Measurements from ENCODE around the gene CHRNA5.

Gene CHRNA5

DNA sequence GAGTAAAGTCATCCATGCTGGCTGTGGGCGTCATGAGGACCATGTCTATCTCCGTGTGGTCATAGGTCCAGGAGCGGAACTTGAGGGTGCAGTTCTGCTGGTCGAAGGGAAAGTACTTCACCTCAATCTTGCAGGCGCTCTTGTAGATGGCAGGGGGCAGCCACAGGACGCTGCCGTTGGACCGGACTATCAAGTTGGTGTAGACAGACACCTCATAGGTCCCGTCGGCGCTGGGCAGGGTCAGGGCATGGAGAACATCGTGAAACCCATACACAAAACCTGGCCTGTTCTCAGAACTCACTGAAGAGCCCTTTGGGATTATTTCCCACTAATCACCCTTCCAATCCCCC lies 64.4 kb downstream of the CHRNA5 start:
- Mint-ChIP-seq H3K27ac (no peak overlapping the region), H3K4me1 (ENCODE audit: low read depth) (no peaks in the 10 kb centered on the region), H3K36me3 (ENCODE audit: low read depth) (no peaks in the 10 kb centered on the region), H3K9me3 (no peaks in the 10 kb centered on the region), H3K4me3 (no peak overlapping the region), H3K27me3 (ENCODE audit: low read depth) (peaks cover 10% of the 10 kb centered on the region)
- no peak for DNase-seq (ENCODE audit: low spot score)

DNA sequence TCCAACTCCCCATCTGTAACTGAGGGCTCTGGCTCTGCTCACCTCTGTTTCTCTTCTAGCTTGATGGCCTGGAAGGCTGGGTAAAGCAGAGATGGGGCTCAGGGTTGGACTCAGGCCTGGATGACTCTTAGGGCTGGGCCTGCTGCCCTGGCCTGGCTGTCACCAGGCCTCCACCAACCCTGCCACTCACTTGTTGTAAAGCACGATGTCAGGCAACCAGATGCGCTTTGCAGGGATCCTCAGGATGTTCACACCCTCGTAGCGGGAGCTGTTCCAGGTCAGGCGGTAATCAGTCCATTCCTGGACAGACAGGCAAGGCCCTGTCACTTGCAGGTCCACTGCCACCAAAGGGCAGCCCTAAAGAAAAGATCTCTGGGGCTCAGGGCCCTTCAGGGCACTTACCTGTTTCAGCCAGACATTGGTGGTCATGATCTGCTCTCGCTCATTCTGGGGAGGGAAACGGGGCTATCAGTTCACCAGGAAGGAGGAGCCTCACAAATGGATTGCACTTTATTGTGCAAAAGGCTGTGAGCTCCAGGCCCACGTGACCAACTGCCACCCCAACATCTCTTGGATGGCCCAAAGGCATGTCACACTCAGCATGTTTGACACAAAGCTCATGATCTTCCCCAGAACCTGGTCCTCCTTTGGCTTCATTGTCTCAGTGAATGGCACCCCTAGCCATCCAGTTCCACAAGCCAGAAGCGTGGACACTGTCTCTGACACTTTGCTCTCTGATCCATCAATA lies 65.7 kb downstream of the CHRNA5 start:
- Mint-ChIP-seq H3K4me1 (ENCODE audit: low read depth) (no peaks in the 10 kb centered on the region), H3K27ac (no peak overlapping the region), H3K36me3 (ENCODE audit: low read depth) (no peaks in the 10 kb centered on the region), H3K9me3 (no peaks in the 10 kb centered on the region), H3K4me3 (no peak overlapping the region), H3K27me3 (ENCODE audit: low read depth) (peaks cover 10% of the 10 kb centered on the region)
- no peak for DNase-seq (ENCODE audit: low spot score)

DNA sequence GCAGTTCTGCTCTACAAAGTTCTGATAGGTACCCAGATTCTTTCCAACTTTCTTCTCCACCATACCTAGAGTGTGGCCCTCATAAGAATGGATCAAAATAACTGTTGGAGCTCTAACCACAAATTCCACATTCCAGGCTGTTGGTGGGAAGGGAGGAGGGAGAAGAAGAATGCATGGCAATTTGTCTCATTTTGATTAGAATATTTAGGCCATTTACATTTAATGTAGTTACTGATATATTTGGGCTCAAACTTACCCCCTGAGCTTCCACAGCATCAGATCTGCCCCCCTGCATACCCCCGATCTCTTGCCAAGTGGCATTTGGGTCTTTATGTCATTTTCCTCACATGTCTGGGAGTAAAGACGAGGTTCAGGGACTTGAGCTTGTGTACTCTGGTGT lies 68.0 kb downstream of the CHRNA5 start:
- no peaks in the 10 kb centered on the region for H3K4me1 Mint-ChIP-seq (ENCODE audit: low read depth)
- H3K9me3 Mint-ChIP-seq: no peaks in the 10 kb centered on the region
- peaks cover 4% of the 10 kb centered on the region for H3K27me3 Mint-ChIP-seq (ENCODE audit: low read depth)
- H3K27ac Mint-ChIP-seq: no peak overlapping the region
- no peaks in the 10 kb centered on the region for H3K36me3 Mint-ChIP-seq (ENCODE audit: low read depth)
- no peak overlapping the region for H3K4me3 Mint-ChIP-seq
- DNase-seq (ENCODE audit: low spot score): no peak

DNA sequence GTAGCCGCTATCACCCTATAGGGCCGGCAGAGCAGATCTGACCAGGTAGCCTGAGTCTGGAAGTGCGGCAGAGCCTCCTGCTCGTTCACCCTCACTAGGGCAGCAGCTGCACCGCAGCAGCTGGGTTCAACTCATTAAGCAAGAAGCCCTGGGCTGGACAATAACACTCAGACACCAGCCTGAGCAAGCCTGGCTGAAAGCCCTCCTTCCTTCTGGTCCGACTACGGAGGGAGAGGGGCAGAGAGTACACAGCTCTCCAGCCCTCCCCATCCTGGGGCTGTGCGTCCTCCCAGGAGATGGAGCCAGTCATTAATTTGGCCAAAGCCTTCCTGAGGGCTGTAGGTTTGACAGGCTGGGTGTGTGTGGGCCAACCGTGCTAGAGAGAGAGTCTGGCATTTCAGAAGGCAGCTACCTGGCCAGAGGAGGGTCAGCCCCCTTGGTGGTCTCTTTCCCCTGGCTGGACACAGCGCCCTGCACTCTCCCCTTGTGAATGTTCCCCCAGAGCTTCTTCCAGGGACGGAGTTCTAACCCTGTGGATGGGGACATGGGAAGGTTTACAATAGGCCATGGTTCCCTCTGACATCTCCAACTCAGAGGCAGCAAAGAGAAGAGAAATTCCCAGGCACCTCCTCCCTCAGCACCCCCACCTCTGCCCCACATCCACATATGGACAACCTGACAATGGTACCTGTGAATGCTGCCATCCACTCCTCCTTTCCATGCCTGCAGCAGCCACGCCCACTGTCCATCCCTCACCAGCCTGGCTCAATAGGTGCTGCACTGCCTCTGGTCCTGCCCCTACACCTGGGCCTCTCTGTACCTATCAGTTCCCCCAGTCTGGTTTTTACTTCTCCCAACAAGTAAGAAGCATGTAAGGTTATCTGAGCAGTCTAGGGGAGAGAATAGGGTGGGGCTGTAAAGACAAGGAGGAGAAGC lies 69.2 kb downstream of the CHRNA5 start:
- Mint-ChIP-seq H3K27me3 (ENCODE audit: low read depth) (peaks cover 8% of the 10 kb centered on the region), H3K27ac (no peak overlapping the region), H3K4me1 (ENCODE audit: low read depth) (no peaks in the 10 kb centered on the region), H3K9me3 (no peaks in the 10 kb centered on the region), H3K36me3 (ENCODE audit: low read depth) (no peaks in the 10 kb centered on the region), H3K4me3 (no peak overlapping the region)
- no peak for DNase-seq (ENCODE audit: low spot score)

DNA sequence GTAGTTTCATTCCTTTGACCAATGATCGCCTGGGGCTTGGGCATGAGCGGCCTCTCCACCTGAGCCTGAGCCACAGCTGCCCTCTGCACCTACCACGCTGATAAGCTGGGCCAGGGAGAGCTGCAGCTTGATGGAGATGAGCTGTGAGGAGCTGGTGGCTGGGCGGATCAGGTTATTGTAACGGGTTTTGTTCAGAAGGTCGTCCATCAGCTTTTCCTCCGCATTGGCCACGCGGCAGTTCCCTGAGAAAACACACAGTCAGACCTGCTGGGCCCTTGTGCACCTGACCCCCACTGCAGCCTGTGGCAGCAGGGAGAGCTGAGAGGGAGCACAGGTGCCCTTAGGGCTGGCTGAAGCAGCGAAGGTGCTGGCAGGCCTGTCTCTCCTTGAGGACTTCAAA lies 70.0 kb downstream of the CHRNA5 start:
- Mint-ChIP-seq H3K27me3 (ENCODE audit: low read depth) (peaks cover 13% of the 10 kb centered on the region), H3K4me3 (no peak overlapping the region), H3K4me1 (ENCODE audit: low read depth) (no peaks in the 10 kb centered on the region), H3K27ac (no peak overlapping the region), H3K9me3 (no peaks in the 10 kb centered on the region), H3K36me3 (ENCODE audit: low read depth) (no peaks in the 10 kb centered on the region)
- no peak for DNase-seq (ENCODE audit: low spot score)

DNA sequence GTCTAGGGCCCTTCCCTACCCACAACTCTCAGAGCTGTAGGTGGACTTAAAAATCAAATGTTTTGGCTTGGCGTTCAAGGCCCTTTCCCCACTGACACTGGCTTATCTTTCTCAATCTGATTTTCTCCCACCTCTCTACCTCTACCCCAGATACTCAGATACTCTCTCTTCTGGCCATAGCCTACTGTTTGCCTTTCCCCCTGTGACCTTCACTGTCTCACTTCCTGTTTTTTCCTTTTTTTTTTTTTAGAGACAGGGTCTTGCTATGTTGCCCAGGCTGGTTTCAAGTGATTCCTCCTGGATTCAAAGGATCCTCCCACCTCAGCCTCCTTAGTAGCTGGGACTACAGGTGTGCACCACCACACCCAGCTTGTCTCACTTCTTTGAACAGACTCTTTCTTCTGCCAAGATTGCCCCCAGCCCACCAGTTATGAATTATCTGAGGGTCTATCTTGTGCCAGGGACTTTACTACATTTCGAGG lies 71.1 kb downstream of the CHRNA5 start:
- Mint-ChIP-seq H3K27me3 (ENCODE audit: low read depth) (peaks cover 15% of the 10 kb centered on the region), H3K4me1 (ENCODE audit: low read depth) (peaks cover 3% of the 10 kb centered on the region), H3K4me3 (no peak overlapping the region), H3K36me3 (ENCODE audit: low read depth) (no peaks in the 10 kb centered on the region), H3K27ac (no peak overlapping the region), H3K9me3 (no peaks in the 10 kb centered on the region)
- no peak for DNase-seq (ENCODE audit: low spot score)

DNA sequence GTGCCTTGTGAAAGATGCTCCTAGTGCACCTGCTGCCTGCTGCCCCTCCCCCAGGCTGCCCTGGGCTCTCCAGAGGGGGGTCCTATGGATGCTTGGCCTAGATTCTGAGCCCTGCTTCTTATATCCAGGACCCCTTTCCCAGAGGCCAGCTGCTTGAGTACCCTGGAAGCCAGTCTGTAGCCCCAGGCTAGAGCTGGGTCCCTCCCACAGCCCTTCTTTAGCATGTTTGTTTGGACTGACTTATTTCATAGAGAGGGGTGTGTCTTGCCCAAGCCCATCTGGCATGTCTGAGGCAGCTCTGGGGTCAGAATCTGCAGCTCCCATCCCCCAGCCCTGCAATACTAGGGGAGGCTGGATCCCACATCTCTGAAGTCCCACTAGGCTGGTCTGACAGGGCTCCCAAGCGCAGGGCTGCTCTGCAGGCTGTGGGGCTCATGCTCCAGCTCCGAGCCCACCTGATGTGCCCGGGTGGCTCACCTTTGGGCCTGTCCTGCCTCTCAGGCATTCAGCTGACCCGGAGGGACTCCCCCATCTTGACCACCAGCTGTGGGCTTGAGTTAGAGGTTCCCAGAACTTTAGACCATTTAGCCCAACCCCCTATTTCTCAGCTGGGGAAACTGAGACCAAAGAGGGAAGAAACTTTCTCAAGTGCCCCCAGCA lies 72.6 kb downstream of the CHRNA5 start:
- Mint-ChIP-seq H3K4me1 (ENCODE audit: low read depth) (peaks cover 10% of the 10 kb centered on the region), H3K27me3 (ENCODE audit: low read depth) (peaks cover 23% of the 10 kb centered on the region), H3K27ac (no peak overlapping the region), H3K36me3 (ENCODE audit: low read depth) (no peaks in the 10 kb centered on the region), H3K4me3 (no peak overlapping the region), H3K9me3 (no peaks in the 10 kb centered on the region)
- no peak for DNase-seq (ENCODE audit: low spot score)

DNA sequence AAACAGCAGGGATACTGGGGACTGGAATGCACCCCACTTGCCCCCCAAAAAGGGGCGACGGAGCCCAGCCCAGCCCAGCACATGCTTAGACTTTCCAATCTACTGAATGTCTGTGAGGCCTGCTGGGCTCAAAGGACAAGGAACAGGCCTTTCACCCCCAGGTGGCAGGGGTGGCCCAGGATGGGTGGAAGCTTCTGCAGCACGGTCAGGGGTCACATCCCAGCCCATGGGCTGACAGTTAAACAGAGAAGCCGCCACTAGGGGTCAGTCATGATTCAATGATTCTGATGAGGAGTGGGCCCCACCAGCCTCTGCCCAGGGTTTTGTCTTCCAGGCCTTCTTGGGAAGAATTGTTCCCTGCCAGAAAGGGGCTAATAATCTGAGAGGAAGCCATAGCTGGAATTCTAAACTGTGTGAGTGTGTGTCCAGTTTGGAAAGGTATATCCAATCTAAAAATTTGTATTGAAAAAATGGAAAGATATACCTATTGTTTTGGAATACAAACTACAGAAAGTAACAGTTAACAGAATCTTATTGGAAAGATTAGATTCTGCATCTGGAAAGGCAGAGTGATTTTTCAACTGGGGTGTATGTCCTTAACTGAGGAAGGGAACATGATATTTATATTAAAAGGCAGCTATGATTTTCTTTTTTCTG lies 73.5 kb downstream of the CHRNA5 start:
- Mint-ChIP-seq H3K27me3 (ENCODE audit: low read depth) (peaks cover 23% of the 10 kb centered on the region), H3K4me3 (no peak overlapping the region)

DNA sequence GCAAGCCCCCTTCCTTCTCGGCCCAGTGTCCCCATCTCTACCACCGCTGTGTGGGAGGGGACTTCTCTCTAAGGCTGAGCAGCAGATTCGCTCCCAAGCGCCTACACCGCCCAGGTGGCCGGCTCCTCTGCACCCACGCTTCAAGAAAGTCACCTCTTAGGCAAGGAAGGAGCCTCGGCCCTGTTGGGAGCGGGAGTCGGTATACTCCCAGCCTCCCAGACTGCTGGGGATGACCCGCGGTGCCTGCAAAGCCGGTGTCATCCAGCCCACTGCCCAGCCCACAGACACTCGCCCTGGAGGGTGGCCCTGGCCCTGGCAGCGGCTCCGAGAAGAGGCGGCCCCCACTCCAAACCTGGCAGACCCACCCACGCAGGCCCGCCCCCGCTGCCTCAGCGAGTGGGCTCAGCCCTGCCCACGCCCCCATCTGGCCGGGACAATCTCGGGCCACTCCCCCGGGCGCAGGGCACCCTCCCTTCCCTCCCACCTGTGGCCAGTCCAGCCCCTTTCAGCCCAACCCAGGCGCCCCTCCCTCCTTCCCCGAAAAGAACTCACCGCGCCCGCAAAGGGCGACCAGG lies 75.3 kb downstream of the CHRNA5 start:
- Mint-ChIP-seq H3K4me1 (ENCODE audit: low read depth) (peaks cover 10% of the 10 kb centered on the region), H3K36me3 (ENCODE audit: low read depth) (no peaks in the 10 kb centered on the region), H3K4me3 (peak overlapping the region; percentile 43), H3K27ac (no peak overlapping the region), H3K27me3 (ENCODE audit: low read depth) (peaks cover 23% of the 10 kb centered on the region), H3K9me3 (no peaks in the 10 kb centered on the region)
- DNase-seq (ENCODE audit: low spot score): peak; percentile 15

More for the DNA sequence above, 73.5 kb downstream of the CHRNA5 start:
- Mint-ChIP-seq H3K27ac (no peak overlapping the region), H3K36me3 (ENCODE audit: low read depth) (no peaks in the 10 kb centered on the region), H3K4me1 (ENCODE audit: low read depth) (peaks cover 10% of the 10 kb centered on the region), H3K9me3 (no peaks in the 10 kb centered on the region)
- DNase-seq (ENCODE audit: low spot score): peak; percentile 27

DNA sequence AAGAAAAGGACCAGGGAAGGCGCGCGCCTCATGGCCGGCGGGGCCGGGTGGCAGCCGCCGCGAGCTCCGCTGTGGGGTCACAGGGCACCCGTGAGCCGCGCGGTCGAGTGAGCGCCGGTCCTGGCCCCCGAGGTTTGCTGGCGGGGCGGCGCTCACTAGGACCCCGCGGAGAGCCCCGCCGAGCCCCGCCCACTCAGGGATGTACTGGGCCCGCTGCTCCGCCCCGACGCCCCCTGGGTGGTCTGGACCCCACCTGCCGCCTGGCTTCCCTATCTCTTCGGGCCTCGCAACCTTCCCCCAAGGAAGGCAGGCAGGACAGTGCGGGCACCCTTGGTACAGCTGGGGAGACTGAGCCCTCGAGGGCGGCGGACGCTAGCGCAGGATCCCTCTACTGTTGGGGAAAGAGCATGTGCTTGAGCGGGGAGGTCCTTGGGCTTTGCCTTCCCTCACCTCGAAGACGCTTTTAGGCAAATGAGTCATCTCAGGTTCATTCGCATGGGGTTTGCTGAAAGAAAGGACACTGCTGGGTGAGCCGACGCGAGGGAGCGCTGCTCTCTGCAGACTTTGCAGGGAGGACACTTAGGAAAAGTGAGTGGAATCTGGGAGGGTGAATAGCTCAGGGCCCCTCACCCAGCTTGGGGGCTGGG lies 75.9 kb downstream of the CHRNA5 start, which contains the start of gene CHRNB4:
CHRNB4 (minus strand) TSS at position 109 of the 647 bp plus-strand sequence; CDS start at position 32, 77 bp downstream.
- Mint-ChIP-seq H3K27me3 (ENCODE audit: low read depth) (peaks cover 23% of the 10 kb centered on the region), H3K27ac (no peak within 1 kb of the TSS), H3K4me1 (ENCODE audit: low read depth) (peaks cover 10% of the 10 kb centered on the region), H3K36me3 (ENCODE audit: low read depth) (no peaks in the 10 kb centered on the region), H3K4me3 (peak within 1 kb of the TSS; percentile 56), H3K9me3 (no peaks in the 10 kb centered on the region)
- no peak for DNase-seq (ENCODE audit: low spot score)

DNA sequence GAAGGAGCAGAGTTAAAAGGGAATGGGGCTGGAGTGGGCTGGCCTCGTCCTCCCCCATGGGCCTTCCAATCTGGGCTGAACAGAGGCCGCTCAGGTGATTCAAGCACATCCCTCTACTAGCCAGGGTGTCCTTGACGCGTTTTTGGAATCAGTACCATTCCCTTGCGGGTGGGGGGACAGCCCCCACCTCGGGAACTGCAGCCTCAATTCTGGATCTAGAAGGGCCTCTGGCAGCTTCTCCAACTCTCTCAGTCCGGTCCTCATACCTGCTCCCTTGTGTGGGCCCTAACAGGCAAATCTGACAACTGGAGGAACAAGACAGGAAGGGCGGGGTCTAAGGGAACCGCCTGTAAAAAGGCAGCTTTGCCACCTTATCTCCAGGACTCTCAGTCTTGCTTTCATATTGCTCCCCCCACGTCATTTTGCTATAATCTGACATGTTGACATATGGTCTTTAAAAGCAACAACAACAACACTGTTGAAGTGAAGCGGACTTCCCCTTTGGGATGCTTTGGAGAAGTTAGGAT lies 76.5 kb downstream of the CHRNA5 start:
- H3K4me1 Mint-ChIP-seq (ENCODE audit: low read depth): peaks cover 10% of the 10 kb centered on the region
- H3K9me3 Mint-ChIP-seq: no peaks in the 10 kb centered on the region
- DNase-seq (ENCODE audit: low spot score): no peak
- H3K27ac Mint-ChIP-seq: no peak overlapping the region
- peak overlapping the region; percentile 56 for H3K4me3 Mint-ChIP-seq
- no peaks in the 10 kb centered on the region for H3K36me3 Mint-ChIP-seq (ENCODE audit: low read depth)
- H3K27me3 Mint-ChIP-seq (ENCODE audit: low read depth): peaks cover 22% of the 10 kb centered on the region

DNA sequence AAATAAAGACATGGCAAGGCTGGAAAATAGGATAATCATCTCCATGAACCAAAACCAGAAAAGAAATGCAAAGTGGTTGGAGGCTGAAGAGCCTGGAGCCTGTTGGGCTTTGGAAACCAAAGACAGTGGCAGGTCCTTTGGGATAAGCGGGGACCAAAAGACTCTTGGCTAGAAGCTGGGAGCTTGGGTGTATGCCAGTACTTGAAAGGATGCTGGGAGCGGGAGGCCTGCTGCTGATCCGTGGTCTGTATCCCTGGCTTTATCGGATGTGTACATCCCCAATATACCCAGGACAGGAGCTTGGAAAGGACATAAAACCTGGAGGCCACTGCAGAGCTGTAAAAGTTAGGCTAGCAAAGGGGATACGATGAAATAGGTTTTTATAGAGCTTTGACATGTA lies 77.0 kb downstream of the CHRNA5 start:
- Mint-ChIP-seq H3K27me3 (ENCODE audit: low read depth) (peaks cover 22% of the 10 kb centered on the region), H3K4me3 (no peak overlapping the region), H3K36me3 (ENCODE audit: low read depth) (no peaks in the 10 kb centered on the region), H3K9me3 (no peaks in the 10 kb centered on the region), H3K27ac (no peak overlapping the region), H3K4me1 (ENCODE audit: low read depth) (peaks cover 10% of the 10 kb centered on the region)
- no peak for DNase-seq (ENCODE audit: low spot score)
